SK-N-DZ (cell line): Measurements from ENCODE around the gene DHRS1.
A peak's percentile ranks its signal among the peaks of the same experiment; 100 is the strongest.

Source experiments
- DNase-seq: peaks from one replicate; pipeline ENCODE4 v3.0.0-alpha.2; 2015; ENCODE audit warnings: low spot score

DHRS1 gene

GRCh38 chr14:24309538-24310264 lies 10.1 kb upstream of the DHRS1 start, which contains the start of gene LTB4R2:
TSS of gene LTB4R2 (plus strand) at chr14:24310140. CDS start at chr14:24310665, 525 bp downstream.
- DNase-seq = no peak

GRCh38 chr14:24308342-24309124 lies 9.0 kb upstream of the DHRS1 start:
- no peak for DNase-seq

GRCh38 chr14:24307575-24308341 lies 8.2 kb upstream of the DHRS1 start, which contains the start of gene CIDEB:
TSS of gene CIDEB (minus strand) at chr14:24307977. CDS start at chr14:24307858, 119 bp downstream.
- peak; percentile 55 for DNase-seq

GRCh38 chr14:24307156-24307574 lies 7.6 kb upstream of the DHRS1 start:
- no peak for DNase-seq

- no peak for DNase-seq
Observed at GRCh38 chr14:24304019-24304387, 4.4 kb upstream of the DHRS1 start.

GRCh38 chr14:24300326-24300980 lies 873 bp upstream of the DHRS1 start:
- no peak for DNase-seq

- DNase-seq = no peak
Observed at GRCh38 chr14:24298892-24299254, 707 bp downstream of the DHRS1 start.

GRCh38 chr14:24297190-24297964 lies 2.2 kb downstream of the DHRS1 start:
- peak; percentile 54 for DNase-seq

- peak; percentile 67 for DNase-seq
Observed at GRCh38 chr14:24296341-24297157, 3.0 kb downstream of the DHRS1 start.

- no peak for DNase-seq
Observed at GRCh38 chr14:24293525-24293924, 6.1 kb downstream of the DHRS1 start.

- DNase-seq = no peak
Observed at GRCh38 chr14:24292118-24292807, 7.3 kb downstream of the DHRS1 start.

GRCh38 chr14:24291446-24292117 lies 8.0 kb downstream of the DHRS1 start:
- DNase-seq = no peak

- no peak for DNase-seq
Observed at GRCh38 chr14:24290746-24291145, 8.8 kb downstream of the DHRS1 start.

- DNase-seq = no peak
Observed at GRCh38 chr14:24289649-24290280, 9.8 kb downstream of the DHRS1 start.

GRCh38 chr14:24286996-24287395 lies 12.6 kb downstream of the DHRS1 start:
- DNase-seq = no peak

- no peak for DNase-seq
Observed at GRCh38 chr14:24285351-24285750, 14.2 kb downstream of the DHRS1 start.

- DNase-seq = no peak
Observed at GRCh38 chr14:24284501-24285035, 15.0 kb downstream of the DHRS1 start.
